ENCODE data around the gene KLHDC7B. TPM values are rescaled to one million over a fixed set of nuclear protein-coding genes. Genes with fewer than 3 reads are reported as not detected.

KLHDC7B gene
- total and polyA plus RNA-seq, 10 of the 15 experiments (the other 5 are each of a cell fraction or from before 2014, with no cell fraction given), result 0.05 to 2.2 (median 0.93) TPM; not detected in 2

GRCh38 chr22:50544078-50544745 is 1.5 kb upstream of the KLHDC7B start (continued):
- TF ChIP-seq, protein P1, sequence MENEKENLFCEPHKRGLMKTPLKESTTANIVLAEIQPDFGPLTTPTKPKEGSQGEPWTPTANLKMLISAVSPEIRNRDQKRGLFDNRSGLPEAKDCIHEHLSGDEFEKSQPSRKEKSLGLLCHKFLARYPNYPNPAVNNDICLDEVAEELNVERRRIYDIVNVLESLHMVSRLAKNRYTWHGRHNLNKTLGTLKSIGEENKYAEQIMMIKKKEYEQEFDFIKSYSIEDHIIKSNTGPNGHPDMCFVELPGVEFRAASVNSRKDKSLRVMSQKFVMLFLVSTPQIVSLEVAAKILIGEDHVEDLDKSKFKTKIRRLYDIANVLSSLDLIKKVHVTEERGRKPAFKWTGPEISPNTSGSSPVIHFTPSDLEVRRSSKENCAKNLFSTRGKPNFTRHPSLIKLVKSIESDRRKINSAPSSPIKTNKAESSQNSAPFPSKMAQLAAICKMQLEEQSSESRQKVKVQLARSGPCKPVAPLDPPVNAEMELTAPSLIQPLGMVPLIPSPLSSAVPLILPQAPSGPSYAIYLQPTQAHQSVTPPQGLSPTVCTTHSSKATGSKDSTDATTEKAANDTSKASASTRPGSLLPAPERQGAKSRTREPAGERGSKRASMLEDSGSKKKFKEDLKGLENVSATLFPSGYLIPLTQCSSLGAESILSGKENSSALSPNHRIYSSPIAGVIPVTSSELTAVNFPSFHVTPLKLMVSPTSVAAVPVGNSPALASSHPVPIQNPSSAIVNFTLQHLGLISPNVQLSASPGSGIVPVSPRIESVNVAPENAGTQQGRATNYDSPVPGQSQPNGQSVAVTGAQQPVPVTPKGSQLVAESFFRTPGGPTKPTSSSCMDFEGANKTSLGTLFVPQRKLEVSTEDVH (IDR thresholded peaks at IDR 0.05; ENCODE audit: low read depth, partially characterized antibody), result no peak
- TF ChIP-seq TCF3 (IDR thresholded peaks at IDR 0.05; ENCODE audit: borderline replicate concordance, insufficient read depth, low read depth, low read length) (peak; percentile 52; the same call in 1 of the 2 replicates), REST (IDR thresholded peaks at IDR 0.05; ENCODE audit: low read depth, low read length) (no peak), SMAD5 (IDR thresholded peaks at IDR 0.05; ENCODE audit: low read depth) (no peak), MTA2 (IDR thresholded peaks at IDR 0.05; ENCODE audit: low read depth) (no peak; the same call in 1 of the 2 replicates), ZBED1 (IDR thresholded peaks at IDR 0.05; ENCODE audit: borderline replicate concordance) (no peak)

Measured in GM12878 (cell line).